Endothelial cell of umbilical vein (primary cell): ENCODE measurements around the gene CELF1. TPM values are rescaled to one million over a fixed set of nuclear protein-coding genes. Genes with fewer than 3 reads are reported as not detected.

Experiments used
- BruUV-seq: library from RNA; stranded (reverse); fragments of 400-500 nt; replicated peaks from 2 replicates; lab custom pipeline; 2021; lab: Mats Ljungman, UMichigan
- CTCF ChIA-PET: fragments of 300-600, 350-600 bp; sonication (Branson Sonifier 250); formaldehyde crosslinking; loops from one replicate; lab custom pipeline; 2021; ENCODE audit warnings: antibody characterized with exemption, inconsistent platforms; lab: Charles Lee
- POLR2A ChIA-PET: fragments of 300-600, 350-600 bp; sonication (Branson Sonifier 250); formaldehyde crosslinking; loops from one replicate; lab custom pipeline; 2021; ENCODE audit warnings: antibody characterized with exemption, inconsistent platforms; lab: Charles Lee
- DNase-seq: peaks from one replicate; pipeline ENCODE4 v3.0.0-alpha.2; 2011; ENCODE audit warnings: low read depth, low spot score
- FAIRE-seq: peaks from 2 replicates; lab custom pipeline; 2011; peaks lifted over from hg19 to GRCh38; lab: Jason Lieb, UNC
- H2AFZ ChIP-seq: 2 replicates; pipeline ENCODE4 v1.6.0; 2012; ENCODE audit warnings: low read depth, low read length, control low read depth, inconsistent platforms
- H3K27ac ChIP-seq: 2 replicates; pipeline ENCODE4 v1.5.1; 2011; ENCODE audit warnings: low read depth, mild to moderate bottlenecking, control low read depth, low read length, moderate library complexity; ENCODE audit not compliant: insufficient read depth
- H3K27me3 ChIP-seq, 2 experiments: 2 replicates each; pipeline versions ENCODE4 v1.6.0 to v1.6.1; 2011; ENCODE audit warnings: low read length in 2 of 2, mixed read lengths in 1 of 2; ENCODE audit not compliant: control insufficient read depth in 2 of 2, insufficient read depth in 2 of 2
- H3K36me3 ChIP-seq, 2 experiments: 2 replicates in 1 of 2; 3 replicates in 1 of 2; pipeline ENCODE4 v1.5.1; 2011; ENCODE audit warnings: low read length in 2 of 2, mild to moderate bottlenecking in 1 of 2, moderate library complexity in 1 of 2; ENCODE audit not compliant: control insufficient read depth in 2 of 2, insufficient read depth in 2 of 2; ENCODE audit errors: extremely low read depth in 1 of 2
- H3K4me1 ChIP-seq: 3 replicates; pipeline ENCODE4 v1.5.1; 2011; ENCODE audit warnings: mild to moderate bottlenecking, low read length; ENCODE audit not compliant: control insufficient read depth, insufficient read depth; ENCODE audit errors: extremely low read depth
- H3K4me2 ChIP-seq: 2 replicates; pipeline ENCODE4 v1.6.1; 2011; ENCODE audit warnings: low read length, control low read depth, mixed read lengths; ENCODE audit not compliant: insufficient read depth
- H3K4me3 ChIP-seq, 3 experiments: fragments of 200-600 bp in 1 of 3; sonication (generic), shearing (Covaris generic) in 1 of 3; replicated peaks in 1 of 3; 2 replicates each; pipeline ENCODE4 v1.5.1; 2011 to 2016; ENCODE audit warnings: control low read depth in 3 of 3, low read length in 3 of 3, mild to moderate bottlenecking in 2 of 3, inconsistent platforms in 1 of 3, low read depth in 1 of 3, moderate library complexity in 1 of 3; ENCODE audit not compliant: insufficient read depth in 1 of 3
- H3K79me2 ChIP-seq: 2 replicates; pipeline ENCODE4 v1.6.0; 2012; ENCODE audit warnings: low read length, inconsistent platforms; ENCODE audit not compliant: control insufficient read depth, insufficient read depth
- H3K9ac ChIP-seq: replicated peaks from 2 replicates; pipeline ENCODE3; 2011; ENCODE audit warnings: low read length, control low read depth; ENCODE audit not compliant: insufficient read depth; ENCODE audit errors: extremely low read depth
- H3K9me1 ChIP-seq: replicated peaks from 3 replicates; pipeline ENCODE4 v1.6.0; 2011; ENCODE audit warnings: mild to moderate bottlenecking, low read length; ENCODE audit not compliant: control insufficient read depth, insufficient read depth; ENCODE audit errors: extremely low read depth
- H3K9me3 ChIP-seq: replicated peaks from 2 replicates; pipeline ENCODE4 v1.5.1; 2012; ENCODE audit warnings: low read length, inconsistent platforms; ENCODE audit not compliant: control insufficient read depth, insufficient read depth
- H4K20me1 ChIP-seq: replicated peaks from 2 replicates; pipeline ENCODE3; 2011; ENCODE audit warnings: mild to moderate bottlenecking, low read length; ENCODE audit not compliant: control insufficient read depth, insufficient read depth; ENCODE audit errors: extremely low read depth
- GATA2 ChIP-seq: IDR thresholded peaks from 2 replicates; pipeline ENCODE4 v1.7.0; 2011; ENCODE audit warnings: low read depth, mild to moderate bottlenecking, moderate library complexity, mixed read lengths, low read length; ENCODE audit not compliant: insufficient read length, insufficient read depth
- JUN ChIP-seq: IDR thresholded peaks from 2 replicates; pipeline ENCODE4 v1.6.1; 2011; ENCODE audit warnings: borderline replicate concordance, low read depth; ENCODE audit not compliant: insufficient read length, insufficient read depth
- POLR2A ChIP-seq: IDR thresholded peaks from 2 replicates; pipeline ENCODE4 v1.6.1; 2012; ENCODE audit warnings: low read depth, mild to moderate bottlenecking, control low read depth, low read length
- dilution Hi-C: fragments of 300-500 bp; cut with MboI; formaldehyde crosslinking; loops from one replicate; pipeline ENCODE4 v1.15.0; 2019; ENCODE audit warnings: low sequenced_read_pairs; ENCODE audit not compliant: extremely low pct_ligation_motif_present
- intact Hi-C: fragments of 100-400 bp; cut with micrococcal nuclease; formaldehyde crosslinking; loops from one replicate; pipeline ENCODE4 v1.10.0; 2022
- polyA plus RNA-seq, 4 experiments: library from polyadenylated mRNA; depleted of rRNA in 3 of 4; stranded (reverse) in 3 of 4; unstranded in 1 of 4; fragments of >200 nt; gene quantifications; 2 replicates each; pipeline versions ENCODE4 v1.2.1 to v1.2.3, GENCODE V29; 2011 to 2012; ENCODE audit warnings: missing spikeins in 1 of 4
- total RNA-seq: library from RNA; stranded (reverse); gene quantifications from 2 replicates; pipeline ENCODE4 v1.2.3, GENCODE V29; 2021
- TF ChIP-seq, protein P1 (sequence below): IDR thresholded peaks from 2 replicates; pipeline ENCODE4 v1.6.1; 2011; ENCODE audit not compliant: insufficient read depth, insufficient read length
- TF ChIP-seq, protein P2 (sequence below), 2 donors: IDR thresholded peaks; 1 replicate in 1 of 2; 2 replicates in 1 of 2; pipeline ENCODE4 v1.5.1; 2011; ENCODE audit warnings: low read length in 2 of 2, mild to moderate bottlenecking in 2 of 2, moderate library complexity in 2 of 2, control low read depth in 1 of 2, inconsistent platforms in 1 of 2, low read depth in 1 of 2; ENCODE audit not compliant: insufficient read depth in 1 of 2; ENCODE audit errors: extremely low read depth in 1 of 2

The CELF1 gene
- total and polyA plus RNA-seq, 2 donors (not counting 3 experiments of a cell fraction or from before 2014, with no cell fraction given), result 66.3 to 120 TPM

DNA sequence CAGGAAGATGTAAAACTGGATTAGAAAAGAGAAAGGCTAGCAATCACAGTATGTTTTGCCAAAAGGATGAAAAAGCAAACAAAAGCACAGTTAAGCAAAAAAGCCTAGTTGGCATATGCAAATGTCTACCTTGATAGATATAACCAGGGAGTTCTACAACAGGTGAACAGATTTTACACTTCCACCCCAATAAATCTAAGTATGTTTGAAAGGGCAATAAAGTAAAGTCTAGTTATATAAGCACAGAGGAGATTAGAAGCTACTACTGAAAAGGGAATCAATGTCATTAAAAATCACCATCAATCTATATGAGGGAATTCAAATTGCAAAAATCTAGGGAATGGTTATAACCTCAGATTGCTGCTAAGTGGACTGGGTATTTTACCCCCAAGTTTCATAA is 49.7 kb downstream of the CELF1 start:
- CTCF ChIA-PET, result no interaction called here
- Histone ChIP-seq H3K9me3 (no peaks in the 10 kb centered on the region), H3K9ac (no peak overlapping the region), H3K36me3 (peaks cover 0 to 4% of the 10 kb centered on the region in 2 experiments), H3K4me3 (no peak overlapping the region), H2AFZ (no peak overlapping the region), H3K9me1 (no peaks in the 10 kb centered on the region), H3K79me2 (peaks cover 92% of the 10 kb centered on the region), H3K4me1 (peaks cover 3% of the 10 kb centered on the region), H3K4me2 (no peak overlapping the region), H3K27ac (no peak overlapping the region), H4K20me1 (no peaks in the 10 kb centered on the region), H3K27me3 (no peaks in the 10 kb centered on the region)
- FAIRE-seq, result no peak
- dilution Hi-C loops (no loop called here), intact Hi-C loops (no loop called here)
- BruUV-seq, result no TSS peak
- POLR2A ChIA-PET, result no interaction called here
- no peak for TF ChIP-seq JUN
- DNase-seq, result no peak

DNA sequence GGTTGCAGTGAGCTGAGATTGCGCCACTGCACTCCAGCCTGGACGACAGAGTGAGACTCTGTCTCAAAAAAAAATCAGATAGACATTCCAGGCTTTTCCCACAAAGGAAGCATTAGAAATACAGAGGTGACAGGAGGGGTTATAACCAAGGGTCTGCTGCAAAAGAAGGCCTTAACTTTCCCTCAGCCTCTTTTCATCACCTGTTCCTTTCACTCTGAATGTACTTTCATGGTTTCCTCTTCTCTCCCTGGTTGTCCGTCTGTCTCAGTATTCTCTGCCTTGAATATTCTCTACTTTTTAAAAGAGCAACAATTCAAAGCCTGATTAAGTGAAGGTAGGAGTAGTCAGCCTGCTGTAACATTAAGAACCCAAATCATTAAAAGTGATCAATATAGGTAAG is 50.2 kb downstream of the CELF1 start:
- Histone ChIP-seq H3K9me1 (no peaks in the 10 kb centered on the region), H3K4me1 (peaks cover 3% of the 10 kb centered on the region), H3K9me3 (no peaks in the 10 kb centered on the region), H2AFZ (no peak overlapping the region), H3K27ac (no peak overlapping the region), H3K4me2 (no peak overlapping the region), H3K79me2 (peaks cover 91% of the 10 kb centered on the region), H3K27me3 (no peaks in the 10 kb centered on the region), H3K4me3 (no peak overlapping the region), H3K9ac (no peak overlapping the region), H3K36me3 (peaks cover 0 to 4% of the 10 kb centered on the region in 2 experiments), H4K20me1 (no peaks in the 10 kb centered on the region)
- no peak for FAIRE-seq
- no TSS peak for BruUV-seq
- no peak for TF ChIP-seq GATA2
- no peak for TF ChIP-seq POLR2A
- TF ChIP-seq JUN, result no peak
- TF ChIP-seq, protein P1, sequence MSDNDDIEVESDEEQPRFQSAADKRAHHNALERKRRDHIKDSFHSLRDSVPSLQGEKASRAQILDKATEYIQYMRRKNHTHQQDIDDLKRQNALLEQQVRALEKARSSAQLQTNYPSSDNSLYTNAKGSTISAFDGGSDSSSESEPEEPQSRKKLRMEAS, result no peak
- TF ChIP-seq, protein P2, sequence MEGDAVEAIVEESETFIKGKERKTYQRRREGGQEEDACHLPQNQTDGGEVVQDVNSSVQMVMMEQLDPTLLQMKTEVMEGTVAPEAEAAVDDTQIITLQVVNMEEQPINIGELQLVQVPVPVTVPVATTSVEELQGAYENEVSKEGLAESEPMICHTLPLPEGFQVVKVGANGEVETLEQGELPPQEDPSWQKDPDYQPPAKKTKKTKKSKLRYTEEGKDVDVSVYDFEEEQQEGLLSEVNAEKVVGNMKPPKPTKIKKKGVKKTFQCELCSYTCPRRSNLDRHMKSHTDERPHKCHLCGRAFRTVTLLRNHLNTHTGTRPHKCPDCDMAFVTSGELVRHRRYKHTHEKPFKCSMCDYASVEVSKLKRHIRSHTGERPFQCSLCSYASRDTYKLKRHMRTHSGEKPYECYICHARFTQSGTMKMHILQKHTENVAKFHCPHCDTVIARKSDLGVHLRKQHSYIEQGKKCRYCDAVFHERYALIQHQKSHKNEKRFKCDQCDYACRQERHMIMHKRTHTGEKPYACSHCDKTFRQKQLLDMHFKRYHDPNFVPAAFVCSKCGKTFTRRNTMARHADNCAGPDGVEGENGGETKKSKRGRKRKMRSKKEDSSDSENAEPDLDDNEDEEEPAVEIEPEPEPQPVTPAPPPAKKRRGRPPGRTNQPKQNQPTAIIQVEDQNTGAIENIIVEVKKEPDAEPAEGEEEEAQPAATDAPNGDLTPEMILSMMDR (IDR thresholded peaks at IDR 0.05; ENCODE audit: extremely low read depth in 1 of 2, insufficient read depth in 1 of 2, low read depth in 1 of 2, low read length in 2 of 2), result no peak
- dilution Hi-C loops, result no loop called here
- intact Hi-C loops, result no loop called here
- ChIA-PET POLR2A (interaction anchor here (0.6 kb wide), 1 partner anchor 19 kb away, joined by 3 read pairs; no protein-coding TSS in a partner anchor), CTCF (no interaction called here)
- no peak for DNase-seq
